ENCODE data around the gene NPVF. TPM values are rescaled to one million over a fixed set of nuclear protein-coding genes. Genes with fewer than 3 reads are reported as not detected.

The NPVF gene
- total RNA-seq, 1 donor, result not detected

DNA sequence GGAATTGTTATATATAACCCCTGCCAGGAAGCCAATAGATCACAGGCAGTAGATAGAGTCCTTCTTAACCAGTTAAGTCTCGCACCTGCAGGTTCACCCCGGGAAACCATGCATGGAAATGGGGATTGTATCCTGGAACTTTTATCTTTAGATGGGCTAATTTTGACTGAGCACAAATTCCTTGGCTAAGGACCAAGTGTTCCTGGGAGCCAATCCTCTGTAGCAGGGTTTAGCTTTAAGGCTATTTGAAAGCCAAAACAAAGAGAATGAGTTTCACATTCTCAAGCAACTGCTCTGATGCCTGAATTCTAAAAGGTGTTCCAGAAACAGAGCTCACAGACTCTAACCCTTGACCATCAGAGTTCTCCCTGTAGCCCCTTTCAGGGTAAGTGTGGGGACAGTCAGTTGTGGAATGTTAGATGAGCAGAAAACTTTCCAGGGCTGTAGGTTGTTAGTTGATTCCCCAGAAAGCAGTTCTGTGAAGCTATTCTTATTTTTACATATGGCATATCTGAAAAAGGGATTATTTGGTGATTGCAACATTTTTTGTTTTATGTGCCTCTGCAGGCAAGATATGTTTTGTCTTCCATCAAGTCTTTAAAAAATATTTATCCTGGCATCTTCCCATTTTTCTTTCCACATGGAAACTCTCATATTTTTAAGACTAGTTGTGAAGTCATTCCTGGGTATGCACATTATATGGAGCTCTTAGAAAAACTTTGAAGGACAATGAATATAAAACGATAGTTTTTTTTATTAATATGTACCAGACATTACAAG is 16.2 kb upstream of the NPVF start:
- Histone ChIP-seq H3K4me1 (ENCODE audit: insufficient read depth, low read length) (no peaks in the 10 kb centered on the region), H3K9me3 (ENCODE audit: low read depth, low read length) (no peaks in the 10 kb centered on the region), H3K4me3 (ENCODE audit: low read length) (no peak overlapping the region), H3K27me3 (ENCODE audit: insufficient read depth, low read length) (peaks cover 4% of the 10 kb centered on the region)

DNA sequence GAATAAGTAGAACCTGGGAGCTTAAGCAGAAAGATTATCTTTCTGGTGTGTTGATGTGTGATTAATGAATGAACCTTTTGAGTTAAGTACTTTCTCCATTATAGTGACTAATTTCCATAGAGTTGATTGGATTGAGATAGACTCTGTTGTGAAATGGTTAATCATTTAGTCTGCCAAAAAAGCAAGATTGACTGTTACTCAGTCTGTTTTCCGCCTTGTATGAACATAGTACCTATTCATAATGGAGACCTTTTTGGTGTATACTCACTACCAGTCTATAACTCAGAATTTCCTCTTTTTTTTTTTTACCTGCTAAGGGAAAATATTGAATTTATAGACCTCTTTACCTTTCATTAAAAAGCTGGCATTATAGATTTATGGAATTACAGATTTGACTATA is 14.4 kb upstream of the NPVF start:
- no peaks in the 10 kb centered on the region for H3K9me3 ChIP-seq (ENCODE audit: low read depth, low read length)
- H3K4me1 ChIP-seq (ENCODE audit: insufficient read depth, low read length), result no peaks in the 10 kb centered on the region
- H3K4me3 ChIP-seq (ENCODE audit: low read length), result no peak overlapping the region
- peaks cover 4% of the 10 kb centered on the region for H3K27me3 ChIP-seq (ENCODE audit: insufficient read depth, low read length)

DNA sequence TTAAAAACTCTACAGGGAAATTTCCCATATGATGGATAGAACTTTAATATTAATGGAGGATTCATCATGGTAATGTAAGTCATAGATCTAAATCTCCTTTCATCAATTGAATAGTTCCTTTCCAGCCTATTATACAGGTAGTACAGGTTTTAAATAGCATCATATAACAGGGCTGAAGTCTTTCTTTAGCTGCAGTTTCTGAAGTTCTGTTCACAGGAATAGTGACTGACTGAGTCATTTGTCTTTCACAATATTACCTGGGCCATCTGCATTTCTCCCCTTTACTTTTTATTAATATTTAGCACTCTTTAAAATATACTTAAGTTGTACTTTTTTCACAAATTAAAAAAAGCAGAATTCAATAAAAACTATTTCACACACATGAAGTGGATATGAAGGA is 12.6 kb upstream of the NPVF start:
- Histone ChIP-seq H3K4me3 (ENCODE audit: low read length) (no peak overlapping the region), H3K4me1 (ENCODE audit: insufficient read depth, low read length) (no peaks in the 10 kb centered on the region), H3K27me3 (ENCODE audit: insufficient read depth, low read length) (peaks cover 4% of the 10 kb centered on the region), H3K9me3 (ENCODE audit: low read depth, low read length) (no peaks in the 10 kb centered on the region)

DNA sequence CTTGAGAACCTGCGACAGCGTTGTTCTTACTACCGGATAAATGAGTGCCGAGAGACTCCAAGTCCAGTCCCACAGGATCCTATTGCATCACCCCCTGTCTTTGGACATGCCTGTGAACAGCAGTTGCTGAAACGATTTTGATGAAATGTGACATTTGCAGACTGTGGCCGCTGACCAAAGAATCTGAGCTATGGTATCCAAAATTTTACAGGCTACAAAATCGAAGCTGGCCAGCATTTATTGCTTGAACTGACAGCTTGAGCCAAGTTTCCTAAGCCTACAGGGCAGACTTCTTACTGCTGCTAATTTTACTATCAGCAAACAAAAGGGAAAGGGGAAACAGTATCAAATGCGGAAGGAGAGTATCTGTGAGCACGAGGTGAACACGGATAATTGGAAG is 12.1 kb upstream of the NPVF start:
- no peaks in the 10 kb centered on the region for H3K4me1 ChIP-seq (ENCODE audit: insufficient read depth, low read length)
- H3K4me3 ChIP-seq (ENCODE audit: low read length), result no peak overlapping the region
- peaks cover 4% of the 10 kb centered on the region for H3K27me3 ChIP-seq (ENCODE audit: insufficient read depth, low read length)
- H3K9me3 ChIP-seq (ENCODE audit: low read depth, low read length), result no peaks in the 10 kb centered on the region

DNA sequence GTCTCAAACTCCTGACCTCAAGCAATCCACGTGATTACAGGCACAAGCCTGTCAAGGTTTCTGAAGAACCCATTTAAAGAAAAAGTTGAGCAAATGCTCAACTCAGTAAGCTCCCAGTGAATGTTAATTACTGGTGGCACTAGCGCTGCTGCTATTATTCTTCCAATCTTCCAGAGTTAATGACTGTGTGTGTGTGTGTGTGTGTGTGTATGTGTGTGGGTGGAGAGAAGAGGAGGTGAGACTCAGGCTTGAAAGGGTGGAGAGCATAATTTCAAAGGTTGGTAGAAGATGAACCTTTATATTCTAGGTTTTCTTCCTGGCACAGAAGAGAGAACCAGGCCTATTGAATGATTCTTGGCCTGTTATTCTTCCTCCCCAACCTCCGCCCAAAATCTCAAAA is 11.6 kb upstream of the NPVF start:
- Histone ChIP-seq H3K27me3 (ENCODE audit: insufficient read depth, low read length) (peaks cover 4% of the 10 kb centered on the region), H3K4me3 (ENCODE audit: low read length) (no peak overlapping the region)

DNA sequence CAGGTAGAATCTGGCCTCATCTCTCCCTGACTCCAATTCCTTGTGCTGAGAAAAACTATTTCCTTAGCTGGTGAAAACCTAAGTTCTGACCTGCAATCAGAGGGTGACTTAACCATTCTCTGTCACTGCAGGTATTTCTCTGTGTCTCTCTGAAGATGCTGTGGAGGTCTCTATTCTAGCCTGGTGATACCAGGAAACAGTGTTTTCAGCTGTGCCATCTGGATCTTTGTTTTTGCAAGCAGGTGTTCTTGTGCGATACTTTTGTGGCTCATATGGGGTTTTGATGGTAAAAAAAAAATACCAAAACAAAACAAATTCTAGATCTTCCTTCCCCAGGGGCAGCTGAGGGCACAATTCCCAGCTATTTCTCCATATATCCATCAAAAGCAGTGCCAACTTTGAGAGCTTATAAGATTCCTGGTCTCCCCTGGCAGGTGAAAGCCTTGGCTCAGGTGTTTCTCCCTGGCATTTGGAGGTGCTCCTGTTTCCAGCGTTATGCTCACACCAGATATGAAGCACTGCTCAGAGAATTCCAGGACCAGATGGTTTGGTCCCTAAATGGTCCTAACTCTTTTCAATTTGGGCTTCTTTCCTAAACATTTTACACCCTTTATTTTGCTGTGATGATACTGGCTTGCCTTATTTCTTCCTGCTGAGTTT is 9.9 kb upstream of the NPVF start:
- Histone ChIP-seq H3K4me3 (ENCODE audit: low read length) (no peak overlapping the region), H3K4me1 (ENCODE audit: insufficient read depth, low read length) (no peaks in the 10 kb centered on the region), H3K9me3 (ENCODE audit: low read depth, low read length) (no peaks in the 10 kb centered on the region), H3K27me3 (ENCODE audit: insufficient read depth, low read length) (no peaks in the 10 kb centered on the region)

More for the DNA sequence above, 11.6 kb upstream of the NPVF start:
- Histone ChIP-seq H3K4me1 (ENCODE audit: insufficient read depth, low read length) (no peaks in the 10 kb centered on the region), H3K9me3 (ENCODE audit: low read depth, low read length) (no peaks in the 10 kb centered on the region)

DNA sequence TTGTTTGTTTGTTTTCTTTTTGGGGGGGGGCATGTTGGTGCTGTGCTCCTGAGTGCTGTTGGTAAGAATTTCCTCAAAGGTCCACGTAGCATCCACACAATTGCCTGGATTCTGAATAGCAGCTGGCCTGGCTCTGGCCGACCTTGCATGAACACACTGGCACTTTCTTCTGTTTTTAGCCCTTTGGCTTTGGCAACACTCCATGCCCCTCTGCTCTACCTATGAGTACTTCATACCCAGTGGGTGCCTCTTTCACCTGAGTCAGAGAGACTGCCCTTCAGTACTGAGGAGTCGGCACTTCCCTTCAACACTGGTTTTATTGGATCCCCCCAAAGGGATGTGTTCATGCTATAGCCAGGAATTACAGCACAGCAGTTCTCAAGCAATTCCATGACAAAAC is 7.2 kb upstream of the NPVF start:
- Histone ChIP-seq H3K4me1 (ENCODE audit: insufficient read depth, low read length) (no peaks in the 10 kb centered on the region), H3K4me3 (ENCODE audit: low read length) (no peak overlapping the region), H3K27me3 (ENCODE audit: insufficient read depth, low read length) (no peaks in the 10 kb centered on the region), H3K9me3 (ENCODE audit: low read depth, low read length) (no peaks in the 10 kb centered on the region)

DNA sequence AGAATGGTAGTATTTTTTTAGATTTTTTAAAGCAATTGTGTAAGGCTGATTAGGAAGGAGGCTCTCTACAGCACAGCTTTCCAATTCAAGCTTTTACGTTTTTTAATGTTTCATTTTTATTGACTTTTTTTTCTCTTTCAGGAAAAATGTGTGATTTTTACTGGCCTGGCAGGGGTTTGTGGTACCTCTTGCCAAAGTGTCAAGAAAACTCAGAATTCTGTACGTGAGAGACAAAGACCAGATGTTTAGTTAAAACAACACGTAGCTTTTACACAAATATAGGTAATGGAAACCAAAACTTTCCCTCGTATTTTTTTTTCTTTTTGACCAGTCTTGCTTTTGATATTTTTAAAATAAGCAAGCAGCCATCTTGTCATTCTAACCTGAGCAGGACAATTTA is 6.0 kb upstream of the NPVF start:
- Histone ChIP-seq H3K27me3 (ENCODE audit: insufficient read depth, low read length) (peaks cover under 1% of the 10 kb centered on the region), H3K4me3 (ENCODE audit: low read length) (no peak overlapping the region), H3K4me1 (ENCODE audit: insufficient read depth, low read length) (no peaks in the 10 kb centered on the region), H3K9me3 (ENCODE audit: low read depth, low read length) (no peaks in the 10 kb centered on the region)

DNA sequence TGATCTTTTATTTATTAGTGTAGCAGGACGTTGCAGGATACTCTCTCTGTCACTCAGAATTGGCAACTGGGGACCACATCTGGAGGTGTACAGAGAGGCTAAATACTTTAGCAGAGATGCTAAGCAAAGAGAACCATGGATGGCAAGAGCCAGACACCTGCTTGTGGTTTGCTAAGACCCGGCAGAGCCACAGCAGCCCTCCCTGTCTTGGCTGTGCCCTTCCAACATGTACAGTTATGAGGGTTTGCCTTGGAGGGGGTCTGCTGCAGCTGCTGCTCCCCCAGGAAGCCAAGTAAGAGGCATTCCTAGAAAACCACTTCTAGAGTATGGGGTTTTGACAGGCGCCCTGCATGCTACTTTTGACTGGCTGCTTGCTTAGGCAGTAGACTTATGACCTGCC is 5.1 kb downstream of the NPVF start:
- H3K4me1 ChIP-seq (ENCODE audit: insufficient read depth, low read length), result no peaks in the 10 kb centered on the region
- no peak overlapping the region for H3K4me3 ChIP-seq (ENCODE audit: low read length)
- H3K9me3 ChIP-seq (ENCODE audit: low read depth, low read length), result no peaks in the 10 kb centered on the region
- H3K27me3 ChIP-seq (ENCODE audit: insufficient read depth, low read length), result peaks cover 8% of the 10 kb centered on the region

DNA sequence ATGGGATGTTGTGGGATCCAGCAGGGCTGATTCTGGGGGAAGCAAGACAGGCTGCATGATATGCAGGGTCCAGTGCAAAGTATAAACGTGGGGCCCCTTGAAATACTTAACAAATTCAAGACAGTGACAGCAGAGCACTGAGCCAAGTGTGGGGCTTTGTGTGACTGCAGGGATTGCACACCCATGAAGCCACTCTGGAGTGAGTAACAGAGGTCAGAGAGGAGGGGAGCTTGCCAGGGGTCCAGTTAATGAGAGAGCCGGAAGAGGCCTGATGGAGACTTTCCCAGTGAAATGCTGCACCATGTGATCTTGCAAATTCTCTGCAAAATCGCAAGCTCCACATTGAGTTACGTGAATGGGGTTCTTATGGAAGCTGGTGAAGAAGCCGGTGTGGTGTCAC is 5.6 kb downstream of the NPVF start:
- H3K4me1 ChIP-seq (ENCODE audit: insufficient read depth, low read length), result no peaks in the 10 kb centered on the region
- no peak overlapping the region for H3K4me3 ChIP-seq (ENCODE audit: low read length)
- peaks cover 8% of the 10 kb centered on the region for H3K27me3 ChIP-seq (ENCODE audit: insufficient read depth, low read length)
- H3K9me3 ChIP-seq (ENCODE audit: low read depth, low read length), result no peaks in the 10 kb centered on the region

DNA sequence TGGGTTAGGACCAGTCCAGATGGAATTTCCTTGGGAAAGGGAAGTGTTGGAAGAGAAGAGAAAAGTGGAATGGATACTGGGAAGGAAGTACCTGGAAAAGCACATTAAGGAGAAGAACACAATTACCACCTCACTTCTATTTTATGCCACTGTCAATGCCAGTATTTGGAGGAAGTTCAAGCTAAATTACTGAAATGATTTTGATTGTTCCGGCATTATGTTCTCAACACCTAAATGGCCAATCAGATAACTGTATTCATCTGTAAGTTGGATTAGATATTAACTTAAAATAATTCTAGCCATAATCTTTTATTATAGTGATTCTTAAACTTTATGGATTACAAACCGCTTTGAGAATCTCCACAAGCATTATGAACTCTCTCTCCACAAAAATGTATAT is 7.3 kb downstream of the NPVF start:
- Histone ChIP-seq H3K4me3 (ENCODE audit: low read length) (no peak overlapping the region), H3K27me3 (ENCODE audit: insufficient read depth, low read length) (peaks cover 5% of the 10 kb centered on the region), H3K4me1 (ENCODE audit: insufficient read depth, low read length) (no peaks in the 10 kb centered on the region), H3K9me3 (ENCODE audit: low read depth, low read length) (no peaks in the 10 kb centered on the region)

DNA sequence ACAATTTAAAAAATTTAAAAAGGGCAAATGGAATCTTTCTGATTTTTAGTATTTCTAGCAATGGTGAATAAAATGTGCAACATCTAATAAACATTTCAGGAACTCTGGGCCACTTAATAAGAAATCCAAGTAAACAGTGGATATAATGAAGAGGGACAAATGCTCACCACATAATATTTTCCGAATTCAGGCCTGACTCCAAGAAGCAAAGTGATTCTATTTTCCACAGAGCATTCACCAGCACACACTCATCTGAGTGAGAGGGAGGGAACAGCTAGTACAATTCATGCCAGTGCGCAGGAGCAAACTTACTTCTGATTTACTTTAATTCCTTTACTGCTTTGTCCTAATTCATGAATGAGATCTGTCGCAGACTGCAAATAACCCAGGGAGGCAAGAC is 10.1 kb downstream of the NPVF start:
- H3K9me3 ChIP-seq (ENCODE audit: low read depth, low read length), result no peaks in the 10 kb centered on the region
- H3K4me1 ChIP-seq (ENCODE audit: insufficient read depth, low read length), result no peaks in the 10 kb centered on the region
- H3K27me3 ChIP-seq (ENCODE audit: insufficient read depth, low read length), result peaks cover 4% of the 10 kb centered on the region
- H3K4me3 ChIP-seq (ENCODE audit: low read length), result no peak overlapping the region

DNA sequence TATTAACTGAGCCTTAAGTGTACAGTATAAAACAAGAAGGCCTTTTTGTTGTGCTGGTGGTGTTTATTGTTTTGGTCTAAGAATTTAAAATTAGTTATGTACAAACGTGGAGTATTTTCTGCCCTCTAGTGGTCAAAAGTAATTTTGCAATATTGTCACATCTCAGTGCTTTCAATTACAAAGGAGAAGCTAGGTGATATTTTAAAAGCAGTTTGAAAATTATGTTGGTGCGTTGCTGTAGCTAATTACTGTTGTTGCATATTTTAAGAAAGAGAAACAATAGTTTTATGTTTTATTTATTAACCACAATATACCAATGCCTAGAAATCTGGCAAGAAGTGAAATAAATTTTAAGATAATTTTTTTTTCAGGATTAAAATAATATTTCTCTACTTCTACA is 11.4 kb downstream of the NPVF start:
- Histone ChIP-seq H3K9me3 (ENCODE audit: low read depth, low read length) (no peaks in the 10 kb centered on the region), H3K4me1 (ENCODE audit: insufficient read depth, low read length) (no peaks in the 10 kb centered on the region), H3K27me3 (ENCODE audit: insufficient read depth, low read length) (peaks cover 7% of the 10 kb centered on the region), H3K4me3 (ENCODE audit: low read length) (no peak overlapping the region)

DNA sequence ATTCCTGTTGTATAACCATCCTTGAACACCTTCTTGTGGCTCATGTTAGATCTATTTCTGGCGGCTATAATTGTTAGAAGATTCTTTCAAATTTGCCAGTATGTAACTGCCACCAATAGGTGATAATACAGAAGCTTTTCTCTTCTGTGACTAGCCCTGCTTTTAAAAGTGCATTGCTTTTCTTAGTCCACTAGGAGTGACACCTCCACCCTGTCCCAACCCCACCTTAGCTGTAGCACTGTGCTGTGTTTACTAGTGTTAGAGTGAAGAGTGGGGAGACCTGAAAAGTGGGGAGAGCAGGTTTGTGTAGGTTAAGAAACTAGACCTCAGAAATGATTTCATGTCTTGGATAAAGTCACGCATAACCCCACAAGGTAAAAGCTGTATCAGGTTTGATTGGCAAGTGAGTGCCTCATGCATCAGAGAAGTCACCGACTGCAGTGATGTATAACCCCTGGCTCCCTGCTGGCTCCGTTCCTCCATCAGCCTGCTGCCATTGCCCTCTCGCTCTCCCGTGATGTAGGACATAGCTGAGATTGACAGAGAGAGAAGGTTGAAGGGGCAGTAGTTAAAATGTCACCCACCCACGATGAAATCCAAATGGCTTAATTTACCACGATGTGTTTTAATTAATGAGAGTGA is 12.5 kb downstream of the NPVF start:
- Histone ChIP-seq H3K4me3 (ENCODE audit: low read length) (no peak overlapping the region), H3K27me3 (ENCODE audit: insufficient read depth, low read length) (peaks cover 7% of the 10 kb centered on the region), H3K9me3 (ENCODE audit: low read depth, low read length) (no peaks in the 10 kb centered on the region), H3K4me1 (ENCODE audit: insufficient read depth, low read length) (no peaks in the 10 kb centered on the region)

DNA sequence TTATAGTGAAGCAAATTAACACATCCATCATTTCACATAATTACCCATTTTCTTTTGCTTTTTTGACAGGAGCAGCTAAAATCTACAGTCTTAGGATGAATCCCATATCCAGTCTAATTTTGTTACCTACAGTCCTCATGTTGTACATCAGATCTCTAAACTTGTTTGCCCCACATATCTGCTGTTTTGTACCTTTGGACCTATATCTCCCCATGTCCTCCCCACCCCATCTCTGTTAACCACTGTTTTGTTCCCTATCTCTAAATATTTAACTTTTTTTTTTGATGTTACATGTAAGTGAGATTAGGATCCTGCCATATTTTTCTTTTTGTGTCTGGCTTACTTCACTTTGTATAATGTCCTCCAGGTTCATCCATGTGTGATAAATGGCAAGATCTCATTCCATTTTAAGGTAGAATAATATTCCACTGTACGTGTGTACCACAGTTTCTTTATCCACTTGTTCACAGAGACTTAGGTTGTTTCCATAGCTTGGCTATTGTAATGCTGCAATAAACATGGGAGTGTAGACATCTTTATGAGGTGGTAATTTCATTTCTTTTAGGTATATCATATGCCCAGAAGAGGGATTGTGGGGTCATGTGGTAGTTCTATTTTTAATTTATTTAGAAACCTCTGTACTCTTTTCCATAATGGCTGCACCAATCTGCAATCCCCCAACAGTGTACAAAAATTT is 19.6 kb downstream of the NPVF start:
- no peaks in the 10 kb centered on the region for H3K4me1 ChIP-seq (ENCODE audit: insufficient read depth, low read length)

More for the DNA sequence above, 19.6 kb downstream of the NPVF start:
- H3K4me3 ChIP-seq (ENCODE audit: low read length), result no peak overlapping the region
- peaks cover 6% of the 10 kb centered on the region for H3K27me3 ChIP-seq (ENCODE audit: insufficient read depth, low read length)
- no peaks in the 10 kb centered on the region for H3K9me3 ChIP-seq (ENCODE audit: low read depth, low read length)

Measured in mononuclear cell (primary cell).